ENCODE data around the gene PRICKLE3. TPM values are rescaled to one million over a fixed set of nuclear protein-coding genes. Genes with fewer than 3 reads are reported as not detected.

Gene PRICKLE3
- total RNA-seq, 1 experiment from 2014 or later, result 14.5 TPM

DNA sequence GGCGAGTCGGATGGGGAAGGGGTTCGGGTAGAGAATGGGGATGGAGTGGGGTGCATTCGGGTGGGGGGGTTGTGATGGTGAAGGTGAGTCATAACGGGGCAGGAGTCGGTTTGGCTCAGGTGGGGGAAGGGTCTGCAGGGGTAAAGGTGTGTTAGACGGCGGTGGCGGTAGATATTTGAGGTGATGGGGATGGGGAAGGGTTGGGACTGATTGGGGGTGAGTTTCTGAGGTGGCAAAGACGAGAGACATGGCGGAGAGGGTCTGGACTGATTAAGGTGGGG lies 13.1 kb upstream of the PRICKLE3 start:
- H3K4me1 Mint-ChIP-seq (ENCODE audit: insufficient read depth, unreplicated experiment), result no peaks in the 10 kb centered on the region
- DNase-seq (ENCODE audit: unreplicated experiment), result no peak
- intact Hi-C loops (cut with micrococcal nuclease), result loop anchor here (10.0 kb wide), 1 partner anchor 556 kb away; no protein-coding TSS in a partner anchor
- ChIA-PET CTCF (no interaction called here), POLR2A (no interaction called here)
- H3K27me3 Mint-ChIP-seq (ENCODE audit: insufficient read depth, unreplicated experiment), result peaks cover 15% of the 10 kb centered on the region
- BruUV-seq (replicated peaks), result no TSS peak
- H3K4me3 Mint-ChIP-seq (ENCODE audit: unreplicated experiment), result peak overlapping the region; percentile 39
- no peaks in the 10 kb centered on the region for H3K36me3 Mint-ChIP-seq (ENCODE audit: insufficient read depth, unreplicated experiment)
- TF ChIP-seq, protein P1, sequence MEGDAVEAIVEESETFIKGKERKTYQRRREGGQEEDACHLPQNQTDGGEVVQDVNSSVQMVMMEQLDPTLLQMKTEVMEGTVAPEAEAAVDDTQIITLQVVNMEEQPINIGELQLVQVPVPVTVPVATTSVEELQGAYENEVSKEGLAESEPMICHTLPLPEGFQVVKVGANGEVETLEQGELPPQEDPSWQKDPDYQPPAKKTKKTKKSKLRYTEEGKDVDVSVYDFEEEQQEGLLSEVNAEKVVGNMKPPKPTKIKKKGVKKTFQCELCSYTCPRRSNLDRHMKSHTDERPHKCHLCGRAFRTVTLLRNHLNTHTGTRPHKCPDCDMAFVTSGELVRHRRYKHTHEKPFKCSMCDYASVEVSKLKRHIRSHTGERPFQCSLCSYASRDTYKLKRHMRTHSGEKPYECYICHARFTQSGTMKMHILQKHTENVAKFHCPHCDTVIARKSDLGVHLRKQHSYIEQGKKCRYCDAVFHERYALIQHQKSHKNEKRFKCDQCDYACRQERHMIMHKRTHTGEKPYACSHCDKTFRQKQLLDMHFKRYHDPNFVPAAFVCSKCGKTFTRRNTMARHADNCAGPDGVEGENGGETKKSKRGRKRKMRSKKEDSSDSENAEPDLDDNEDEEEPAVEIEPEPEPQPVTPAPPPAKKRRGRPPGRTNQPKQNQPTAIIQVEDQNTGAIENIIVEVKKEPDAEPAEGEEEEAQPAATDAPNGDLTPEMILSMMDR (IDR thresholded peaks at IDR 0.05; ENCODE audit: unreplicated experiment), result no peak
- no peak overlapping the region for H3K27ac Mint-ChIP-seq (ENCODE audit: low read depth, unreplicated experiment)
- H3K9me3 Mint-ChIP-seq (ENCODE audit: unreplicated experiment), result peaks cover 12% of the 10 kb centered on the region

DNA sequence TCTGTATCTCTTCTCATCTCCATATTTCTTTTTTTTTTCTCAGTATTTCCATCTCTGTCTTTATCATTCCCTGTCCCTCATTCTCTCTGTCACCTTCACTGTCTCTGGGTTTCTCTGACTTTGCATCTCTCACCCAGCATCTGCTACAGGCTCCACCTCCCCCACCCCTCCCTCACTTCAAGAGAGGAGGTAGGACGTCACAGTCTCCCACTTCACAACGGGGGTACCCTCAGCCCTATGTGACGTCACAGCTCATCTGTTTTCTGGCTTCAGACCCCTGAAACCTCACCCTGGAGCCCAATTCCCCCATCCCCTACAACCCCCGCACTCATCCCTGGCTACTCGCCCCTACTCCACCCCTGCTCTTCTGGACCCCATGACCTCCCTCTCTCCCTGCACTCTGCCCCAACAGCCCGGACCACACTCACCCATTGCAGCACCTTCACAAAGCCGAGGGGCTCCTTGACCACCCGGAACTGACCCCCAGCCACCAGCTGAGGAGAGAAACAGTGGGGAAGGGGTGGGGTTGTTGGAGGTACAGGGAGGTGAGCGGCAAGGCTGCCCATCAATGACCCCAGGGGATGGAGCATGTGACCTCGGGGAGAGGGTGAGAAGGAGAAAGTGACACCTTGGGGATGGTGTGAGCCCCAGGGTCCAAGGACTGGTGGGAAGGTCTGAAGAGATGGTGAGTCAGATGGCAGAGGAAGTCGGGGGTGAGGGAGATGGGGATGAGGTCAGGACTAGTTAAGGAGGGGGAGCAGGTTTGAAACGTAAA lies 12.6 kb upstream of the PRICKLE3 start:
- H3K27ac Mint-ChIP-seq (ENCODE audit: low read depth, unreplicated experiment), result no peak overlapping the region
- no peaks in the 10 kb centered on the region for H3K4me1 Mint-ChIP-seq (ENCODE audit: insufficient read depth, unreplicated experiment)
- intact Hi-C loops (cut with micrococcal nuclease), result loop anchor here (10.0 kb wide), 1 partner anchor 556 kb away; no protein-coding TSS in a partner anchor
- ChIA-PET POLR2A (no interaction called here), CTCF (no interaction called here)
- peaks cover 12% of the 10 kb centered on the region for H3K9me3 Mint-ChIP-seq (ENCODE audit: unreplicated experiment)
- peak overlapping the region; percentile 39 for H3K4me3 Mint-ChIP-seq (ENCODE audit: unreplicated experiment)
- H3K27me3 Mint-ChIP-seq (ENCODE audit: insufficient read depth, unreplicated experiment), result peaks cover 15% of the 10 kb centered on the region
- no peak for DNase-seq (ENCODE audit: unreplicated experiment)
- TF ChIP-seq, protein P1 (IDR thresholded peaks at IDR 0.05; ENCODE audit: unreplicated experiment), result no peak
- BruUV-seq (replicated peaks), result no TSS peak
- no peaks in the 10 kb centered on the region for H3K36me3 Mint-ChIP-seq (ENCODE audit: insufficient read depth, unreplicated experiment)

DNA sequence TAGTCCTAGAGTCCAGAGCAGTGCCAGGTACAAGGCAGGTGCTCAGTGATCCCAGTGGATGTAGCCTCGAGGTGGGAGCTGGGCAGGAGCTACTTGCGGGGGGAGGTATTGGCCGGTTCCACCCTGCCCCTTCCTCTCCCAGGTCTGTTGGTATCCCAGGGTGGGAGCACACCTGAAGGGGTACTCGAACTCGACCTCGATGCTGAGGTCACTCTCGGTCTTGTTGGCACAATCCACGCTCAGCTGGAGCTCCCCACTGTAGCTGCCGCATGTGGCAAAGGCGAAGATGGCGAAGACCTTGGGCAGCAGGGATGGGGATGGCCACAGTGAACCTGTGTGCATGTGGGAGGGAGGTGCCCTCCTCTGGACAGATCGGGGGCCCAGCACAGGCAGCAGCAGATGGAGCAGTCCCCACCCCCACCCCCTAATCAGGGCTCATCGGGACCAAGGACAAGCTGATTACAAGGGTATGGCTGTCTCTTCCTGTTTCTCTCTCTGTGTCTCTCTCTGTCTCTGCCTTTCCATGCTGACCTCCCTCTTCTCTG lies 11.4 kb upstream of the PRICKLE3 start:
- intact Hi-C loops (cut with micrococcal nuclease), result loop anchor here (10.0 kb wide), 1 partner anchor 557 kb away; no protein-coding TSS in a partner anchor

DNA sequence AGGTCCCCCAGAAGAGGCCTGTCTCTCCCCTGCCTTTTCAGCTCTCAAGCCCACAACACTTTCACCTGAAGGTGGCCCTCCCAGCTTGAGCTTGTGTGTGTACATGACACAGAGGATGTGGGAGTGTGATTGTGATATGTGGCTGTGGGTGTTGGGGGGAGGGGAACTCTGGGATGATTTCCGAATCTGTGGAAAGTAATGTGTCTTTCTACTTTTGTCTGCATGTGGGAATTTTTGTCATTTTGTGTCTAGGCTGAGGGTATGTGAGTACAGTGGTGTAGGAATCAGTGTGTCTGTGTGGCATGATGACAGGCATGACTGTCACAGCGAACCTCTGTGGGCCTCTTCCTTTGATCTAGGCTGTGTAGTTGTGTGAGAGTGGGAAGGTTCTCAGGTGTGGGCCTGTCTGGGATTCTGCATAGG lies 7.4 kb upstream of the PRICKLE3 start:
- Mint-ChIP-seq H3K9me3 (ENCODE audit: unreplicated experiment) (peaks cover 16% of the 10 kb centered on the region), H3K4me3 (ENCODE audit: unreplicated experiment) (no peak overlapping the region), H3K4me1 (ENCODE audit: insufficient read depth, unreplicated experiment) (peaks cover 12% of the 10 kb centered on the region), H3K36me3 (ENCODE audit: insufficient read depth, unreplicated experiment) (peaks cover 10% of the 10 kb centered on the region), H3K27me3 (ENCODE audit: insufficient read depth, unreplicated experiment) (peaks cover 11% of the 10 kb centered on the region), H3K27ac (ENCODE audit: low read depth, unreplicated experiment) (no peak overlapping the region)
- no TSS peak for BruUV-seq (replicated peaks)
- intact Hi-C loops (cut with micrococcal nuclease), result loop anchor here (5.0 to 10.0 kb wide), 2 partner anchors 561 to 684 kb away; partner anchors contain the start of gene USP27X
- no peak for DNase-seq (ENCODE audit: unreplicated experiment)
- POLR2A ChIA-PET, result interaction anchor here (0.7 to 0.9 kb wide), 3 partner anchors 38 to 689 kb away, joined by 3 read pairs; no protein-coding TSS in a partner anchor
- TF ChIP-seq, protein P1 (IDR thresholded peaks at IDR 0.05; ENCODE audit: unreplicated experiment), result no peak
- CTCF ChIA-PET, result interaction anchor here (0.6 to 1.8 kb wide), 8 partner anchors 8 to 683 kb away, joined by 3 to 6 read pairs (median 4); no protein-coding TSS in a partner anchor

More for the DNA sequence above, 11.4 kb upstream of the PRICKLE3 start:
- H3K9me3 Mint-ChIP-seq (ENCODE audit: unreplicated experiment), result peaks cover 12% of the 10 kb centered on the region
- DNase-seq (ENCODE audit: unreplicated experiment), result no peak
- TF ChIP-seq, protein P1 (IDR thresholded peaks at IDR 0.05; ENCODE audit: unreplicated experiment), result no peak
- peaks cover 15% of the 10 kb centered on the region for H3K27me3 Mint-ChIP-seq (ENCODE audit: insufficient read depth, unreplicated experiment)
- H3K36me3 Mint-ChIP-seq (ENCODE audit: insufficient read depth, unreplicated experiment), result no peaks in the 10 kb centered on the region
- BruUV-seq (replicated peaks), result no TSS peak
- no peaks in the 10 kb centered on the region for H3K4me1 Mint-ChIP-seq (ENCODE audit: insufficient read depth, unreplicated experiment)
- H3K4me3 Mint-ChIP-seq (ENCODE audit: unreplicated experiment), result no peak overlapping the region
- H3K27ac Mint-ChIP-seq (ENCODE audit: low read depth, unreplicated experiment), result no peak overlapping the region
- ChIA-PET POLR2A (no interaction called here), CTCF (no interaction called here)

Measured in MCF 10A (cell line).